T-helper 22 cell (primary cell): ENCODE data around the gene CENPC.

ENCODE experiments used
- DNase-seq: peaks from one replicate; pipeline ENCODE4 v3.0.0-alpha.2; 2020; ENCODE audit warnings: low read depth

Gene CENPC, protein sequence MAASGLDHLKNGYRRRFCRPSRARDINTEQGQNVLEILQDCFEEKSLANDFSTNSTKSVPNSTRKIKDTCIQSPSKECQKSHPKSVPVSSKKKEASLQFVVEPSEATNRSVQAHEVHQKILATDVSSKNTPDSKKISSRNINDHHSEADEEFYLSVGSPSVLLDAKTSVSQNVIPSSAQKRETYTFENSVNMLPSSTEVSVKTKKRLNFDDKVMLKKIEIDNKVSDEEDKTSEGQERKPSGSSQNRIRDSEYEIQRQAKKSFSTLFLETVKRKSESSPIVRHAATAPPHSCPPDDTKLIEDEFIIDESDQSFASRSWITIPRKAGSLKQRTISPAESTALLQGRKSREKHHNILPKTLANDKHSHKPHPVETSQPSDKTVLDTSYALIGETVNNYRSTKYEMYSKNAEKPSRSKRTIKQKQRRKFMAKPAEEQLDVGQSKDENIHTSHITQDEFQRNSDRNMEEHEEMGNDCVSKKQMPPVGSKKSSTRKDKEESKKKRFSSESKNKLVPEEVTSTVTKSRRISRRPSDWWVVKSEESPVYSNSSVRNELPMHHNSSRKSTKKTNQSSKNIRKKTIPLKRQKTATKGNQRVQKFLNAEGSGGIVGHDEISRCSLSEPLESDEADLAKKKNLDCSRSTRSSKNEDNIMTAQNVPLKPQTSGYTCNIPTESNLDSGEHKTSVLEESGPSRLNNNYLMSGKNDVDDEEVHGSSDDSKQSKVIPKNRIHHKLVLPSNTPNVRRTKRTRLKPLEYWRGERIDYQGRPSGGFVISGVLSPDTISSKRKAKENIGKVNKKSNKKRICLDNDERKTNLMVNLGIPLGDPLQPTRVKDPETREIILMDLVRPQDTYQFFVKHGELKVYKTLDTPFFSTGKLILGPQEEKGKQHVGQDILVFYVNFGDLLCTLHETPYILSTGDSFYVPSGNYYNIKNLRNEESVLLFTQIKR

DNA sequence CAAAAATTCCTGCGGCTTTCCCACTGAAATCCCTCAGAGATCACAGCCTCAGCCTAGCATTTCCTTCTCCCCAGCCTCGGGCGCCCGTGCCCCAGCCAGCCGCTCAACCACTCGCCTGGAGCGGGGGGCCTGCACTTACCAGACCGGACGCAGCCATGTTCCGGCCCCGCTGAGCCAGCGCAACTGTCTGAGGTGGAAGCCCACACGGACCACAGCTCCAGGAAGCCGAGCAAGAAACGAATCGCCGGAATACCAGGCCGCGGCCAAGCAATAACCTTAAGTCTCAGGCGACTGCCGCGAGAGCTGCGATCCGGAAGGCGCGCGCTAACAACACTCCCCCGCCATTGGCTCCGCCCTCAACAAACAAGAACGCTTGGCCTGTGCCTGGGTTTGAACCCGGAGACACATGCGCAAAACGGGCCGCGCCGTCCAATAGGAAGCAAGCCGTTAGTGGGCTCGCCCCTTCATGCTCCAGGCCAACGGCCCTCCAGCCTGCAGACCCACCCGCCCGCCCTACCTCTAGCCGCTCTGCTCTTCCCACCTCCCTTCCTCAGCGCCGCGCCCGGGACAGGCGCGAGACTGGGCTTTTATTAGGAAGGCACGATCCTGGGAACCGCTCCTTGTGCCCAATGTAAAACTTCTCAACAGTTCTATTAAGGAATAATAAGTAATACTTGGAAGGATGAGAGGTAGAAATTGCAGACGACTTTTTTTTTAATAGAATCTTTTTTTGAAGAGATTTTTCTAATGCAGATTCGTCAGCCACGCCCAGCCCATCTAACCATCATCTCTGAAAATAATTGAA, at the start of gene CENPC:
Gene CENPC (minus strand): TSS at position 305 of the 805 bp plus-strand sequence. CDS start 148 bp downstream, at position 157.
- DNase-seq = peak; percentile 84

DNA sequence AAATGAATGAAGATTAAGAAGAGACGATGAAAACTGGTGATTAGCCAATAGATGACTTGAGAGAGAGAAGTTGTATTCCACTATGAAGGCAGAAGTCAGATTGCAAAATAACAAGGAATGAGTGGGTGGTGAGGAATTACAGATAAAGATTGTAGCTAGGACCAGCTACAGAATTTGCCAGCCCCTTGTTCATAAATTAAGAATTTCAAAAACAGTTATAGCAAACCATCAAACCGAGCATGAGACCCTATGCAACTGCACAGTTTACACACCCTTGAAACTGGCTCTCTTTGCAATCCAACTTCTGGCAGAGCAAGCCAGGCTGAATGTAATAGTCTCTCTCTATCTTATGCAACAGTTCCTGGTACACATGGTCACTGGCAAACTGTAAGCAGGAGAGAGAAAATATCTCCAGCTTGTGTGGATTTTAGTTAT, 48.5 kb upstream of the CENPC start:
- DNase-seq = no peak

DNA sequence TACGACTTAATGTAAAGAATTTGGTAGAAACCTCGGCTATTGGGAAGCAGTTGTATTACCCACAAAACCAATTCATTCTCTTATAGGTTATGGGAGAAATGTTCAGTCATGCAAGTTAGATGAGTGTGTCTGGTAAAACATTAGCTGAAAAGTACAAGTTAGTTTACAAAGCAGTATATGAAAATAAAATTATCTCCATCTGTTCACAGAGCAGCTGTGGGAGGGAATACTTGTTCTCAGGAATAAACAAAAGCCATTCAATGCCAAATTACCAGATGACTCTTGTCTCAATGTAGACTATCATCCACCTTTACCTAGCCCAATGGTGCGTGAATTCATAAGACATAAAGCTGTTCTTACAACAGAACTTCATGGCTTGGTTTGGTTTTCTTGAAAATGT, 41.9 kb upstream of the CENPC start:
- DNase-seq = no peak

DNA sequence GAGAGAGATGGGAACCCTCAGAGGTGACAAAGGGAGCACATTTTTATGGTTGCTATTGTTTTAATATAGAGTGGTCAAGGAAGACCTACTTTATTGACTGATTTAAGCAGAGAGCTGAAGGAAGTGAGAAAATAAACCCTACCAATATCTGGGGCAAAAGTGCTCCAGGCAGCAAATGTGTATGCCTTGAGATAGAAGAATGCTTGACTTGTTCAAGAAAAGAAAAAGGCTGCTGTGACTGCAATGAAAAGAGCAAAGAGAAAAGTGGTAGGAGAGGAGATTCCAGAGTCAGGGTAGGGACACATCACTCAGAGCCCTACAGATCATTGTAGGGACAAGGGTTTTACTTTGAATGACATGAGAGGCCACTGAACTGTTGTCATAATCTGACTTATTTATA, 39.2 kb upstream of the CENPC start:
- no peak for DNase-seq

DNA sequence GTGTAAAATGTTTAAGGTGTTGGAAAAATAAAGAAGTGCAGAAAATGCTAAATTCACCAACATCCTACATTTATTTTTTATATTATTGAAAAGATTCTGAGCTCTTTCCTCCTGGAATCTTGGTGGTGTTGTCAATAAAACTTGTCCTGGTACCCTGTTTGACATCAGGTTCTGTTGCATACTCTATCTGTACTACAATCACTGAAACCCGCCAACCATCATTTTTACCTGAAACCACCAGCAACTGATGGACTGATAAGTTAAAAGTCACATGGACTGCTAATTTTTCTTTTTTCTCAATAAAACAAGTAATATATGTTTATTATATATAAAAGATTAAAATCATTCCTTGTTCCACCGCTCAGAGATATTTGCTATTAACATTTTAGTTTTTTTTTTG, 36.6 kb upstream of the CENPC start:
- DNase-seq = no peak

DNA sequence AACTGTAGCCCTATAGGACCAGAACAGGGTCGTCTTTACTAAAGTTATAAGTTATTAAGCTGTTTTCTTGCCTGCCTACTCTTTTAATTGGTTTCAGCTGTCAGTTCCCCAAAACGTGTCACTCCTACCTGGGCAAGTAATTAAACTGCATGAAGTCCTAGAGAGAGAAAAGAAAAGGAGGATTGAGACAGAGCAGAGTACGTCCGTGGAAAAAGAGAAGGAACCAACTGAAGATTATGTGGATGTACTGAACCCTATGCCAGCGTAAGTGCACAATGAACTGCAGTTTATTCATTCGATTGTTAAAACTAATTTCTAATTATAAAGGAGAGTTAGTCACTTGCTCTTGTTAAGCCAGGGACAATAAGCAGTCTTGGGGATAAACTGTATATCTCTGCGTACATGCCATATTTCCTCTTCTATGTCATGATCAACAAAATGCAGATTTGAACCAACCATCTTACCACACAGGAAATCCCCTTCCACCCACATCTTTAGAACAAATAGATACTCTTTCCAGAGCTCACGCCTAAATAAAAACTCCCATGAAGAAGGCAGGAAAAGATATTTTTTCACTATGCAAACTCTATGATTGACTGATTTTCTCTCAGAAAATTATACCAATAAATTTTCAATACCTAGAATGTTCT, 36.0 kb upstream of the CENPC start:
- DNase-seq = no peak

DNA sequence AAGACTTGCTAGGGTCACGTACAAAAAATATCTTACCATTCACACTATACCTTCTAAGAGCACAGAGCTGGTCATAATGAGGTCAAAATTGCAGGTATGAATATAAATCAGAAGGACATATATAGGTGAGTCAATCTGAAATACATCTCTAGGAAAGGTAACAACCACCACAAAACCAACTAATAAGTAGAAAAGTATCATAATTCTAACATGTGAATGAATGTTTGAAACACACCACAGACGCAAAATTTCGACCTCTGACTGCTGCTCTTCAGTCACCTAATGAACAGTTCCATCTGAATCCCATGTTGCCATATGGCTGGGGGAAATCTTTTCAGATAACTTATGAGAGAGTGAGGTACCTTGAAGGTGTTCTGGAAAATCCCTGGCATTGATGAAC, 35.3 kb upstream of the CENPC start:
- DNase-seq = no peak

DNA sequence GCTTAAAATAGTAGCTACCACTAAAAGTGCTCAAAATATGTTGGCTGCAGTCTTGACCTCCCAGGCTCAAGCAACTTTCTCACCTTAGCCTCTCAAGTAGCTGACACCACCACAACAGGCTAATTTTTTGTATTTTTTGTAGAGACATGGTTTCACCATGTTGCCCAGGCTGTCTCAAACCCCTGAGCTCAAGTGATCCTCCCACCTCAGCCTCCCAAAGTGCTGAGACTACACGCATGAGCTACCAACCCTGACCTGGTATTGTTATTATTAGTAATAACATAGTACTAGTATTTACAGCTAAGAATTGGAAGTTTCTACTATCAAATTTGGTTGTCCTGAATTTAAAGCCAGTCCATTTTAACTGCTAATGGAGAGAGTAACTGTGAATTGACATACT, 31.2 kb upstream of the CENPC start:
- no peak for DNase-seq

DNA sequence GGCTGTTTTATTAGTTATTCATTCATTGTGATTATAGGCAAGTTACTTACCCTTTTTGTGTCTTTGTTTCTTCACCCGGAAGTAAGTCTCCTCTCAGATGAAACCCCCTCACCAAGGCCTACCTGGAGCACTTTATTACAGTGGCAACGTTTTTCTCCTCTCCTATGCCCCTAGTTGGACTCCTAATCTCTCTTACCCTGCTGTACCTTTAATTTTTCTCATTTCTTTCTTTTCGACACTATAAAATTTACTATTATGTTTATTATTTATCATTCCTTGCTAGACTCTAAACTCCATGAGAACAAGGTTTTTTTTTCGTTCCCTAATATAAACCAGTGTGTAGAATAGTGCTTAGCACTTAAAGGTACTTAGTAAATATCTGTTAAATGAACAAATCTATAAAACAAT, 30.8 kb upstream of the CENPC start:
- DNase-seq = no peak

DNA sequence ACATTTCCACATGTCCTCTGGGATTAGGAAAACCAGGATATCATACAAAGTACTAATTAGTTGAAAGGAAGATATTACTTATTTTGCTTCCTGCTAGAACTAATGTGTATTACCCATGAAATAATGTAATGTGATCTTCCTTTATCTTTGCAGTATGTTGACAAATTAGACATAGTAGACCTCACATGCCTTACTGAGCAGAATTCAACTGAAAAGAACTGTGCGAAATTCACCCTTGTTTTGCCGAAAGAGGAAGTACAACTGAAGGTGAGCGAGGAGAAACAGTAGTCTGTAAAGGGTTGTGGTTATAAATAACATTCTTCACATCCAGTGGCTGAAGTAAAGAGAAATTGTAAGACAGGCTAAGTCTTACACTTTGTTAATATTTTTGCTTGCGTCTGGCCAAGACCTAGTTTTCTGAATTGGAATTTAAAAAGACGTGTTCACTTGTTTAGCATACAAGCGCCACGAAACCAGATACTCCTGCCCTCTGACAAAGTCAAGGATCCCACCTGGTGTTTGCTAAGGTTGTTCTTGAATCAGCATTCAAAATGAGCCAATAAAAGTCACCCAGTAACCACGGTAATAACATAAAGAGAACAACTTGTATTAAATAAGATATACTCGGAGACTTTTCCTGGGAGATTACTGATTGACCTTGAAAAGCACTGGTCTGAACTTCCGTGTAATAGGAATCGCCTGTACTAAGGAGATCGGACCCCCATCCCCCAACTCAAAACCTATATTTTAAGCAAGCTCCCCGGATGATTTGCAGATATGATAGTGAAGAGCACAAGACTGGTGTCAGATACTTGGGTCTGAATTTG, 30.1 kb upstream of the CENPC start:
- DNase-seq = no peak

DNA sequence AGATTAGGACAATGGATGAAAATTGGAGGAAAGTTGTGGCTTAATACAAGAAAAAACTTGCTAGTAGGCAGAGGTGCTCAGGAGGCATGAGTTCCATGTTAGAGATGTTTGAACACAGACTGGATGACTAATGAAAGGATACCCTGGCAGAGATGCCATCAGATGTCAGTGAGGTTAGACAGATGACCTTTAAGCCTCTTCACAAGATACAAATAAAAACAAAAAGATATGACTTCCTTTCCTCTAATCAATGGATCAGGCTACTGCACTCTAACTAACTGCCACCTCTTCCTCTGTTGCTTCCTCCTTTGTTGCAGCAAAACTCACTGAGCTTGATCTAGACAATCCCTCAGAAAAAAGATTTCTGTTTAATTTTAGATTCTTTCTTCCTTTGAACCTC, 27.9 kb upstream of the CENPC start:
- DNase-seq = no peak

DNA sequence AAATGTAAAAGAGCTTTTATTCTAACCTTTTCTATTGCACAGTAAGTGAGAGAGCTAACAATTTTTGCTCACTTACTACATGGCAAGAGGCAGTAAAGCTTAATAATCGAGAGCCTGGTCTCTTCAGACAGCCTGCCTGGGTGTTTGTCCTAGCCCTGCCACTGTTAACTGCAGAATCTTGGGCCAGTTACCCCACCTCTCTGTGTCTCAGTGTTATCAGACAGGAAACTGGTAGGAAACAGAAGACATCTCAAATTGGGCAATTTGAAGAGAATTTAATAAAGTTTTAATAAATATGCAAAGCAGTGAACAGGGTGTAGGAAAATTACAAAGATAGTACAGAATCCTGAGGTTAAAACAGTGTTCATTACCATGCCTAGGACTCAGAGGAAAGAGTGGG, 26.7 kb upstream of the CENPC start:
- no peak for DNase-seq

DNA sequence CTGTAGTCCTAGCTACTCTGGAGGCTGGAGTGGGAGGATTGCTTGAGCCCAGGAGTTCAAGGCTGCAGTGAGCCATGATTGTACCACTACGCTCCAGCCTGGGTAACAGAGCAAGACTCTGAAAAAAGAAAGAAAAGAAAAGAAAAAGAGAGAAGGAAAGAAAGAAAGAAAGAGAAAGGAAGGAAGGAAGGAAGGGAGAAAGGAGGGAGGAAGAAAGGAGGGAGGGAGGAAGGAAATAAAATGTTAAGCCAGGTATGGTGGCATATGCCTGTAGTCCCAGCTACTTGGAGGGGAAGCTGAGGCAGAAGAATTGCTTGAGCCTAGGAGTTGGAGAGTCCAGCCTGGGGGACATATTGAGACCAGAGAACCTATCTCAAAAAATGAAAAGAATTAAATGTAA, 25.2 kb upstream of the CENPC start:
- DNase-seq = no peak

DNA sequence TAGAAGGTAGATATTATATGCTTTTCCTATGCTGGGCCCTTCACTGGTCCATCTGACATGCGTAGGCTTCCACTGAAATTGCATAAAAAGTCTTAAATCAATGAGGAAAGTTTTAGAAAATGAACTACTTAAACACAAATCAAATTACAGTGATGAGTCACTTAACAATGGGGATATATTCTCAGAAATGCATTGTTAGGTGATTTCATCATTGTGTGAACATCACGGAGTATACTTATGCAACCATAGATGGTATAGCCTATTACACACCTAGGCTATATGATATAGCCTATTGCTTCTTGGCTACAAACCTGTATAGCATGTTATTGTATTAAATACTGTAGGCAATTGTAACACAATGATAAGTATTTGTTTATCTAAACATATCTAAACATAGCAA, 23.5 kb upstream of the CENPC start:
- DNase-seq = no peak

DNA sequence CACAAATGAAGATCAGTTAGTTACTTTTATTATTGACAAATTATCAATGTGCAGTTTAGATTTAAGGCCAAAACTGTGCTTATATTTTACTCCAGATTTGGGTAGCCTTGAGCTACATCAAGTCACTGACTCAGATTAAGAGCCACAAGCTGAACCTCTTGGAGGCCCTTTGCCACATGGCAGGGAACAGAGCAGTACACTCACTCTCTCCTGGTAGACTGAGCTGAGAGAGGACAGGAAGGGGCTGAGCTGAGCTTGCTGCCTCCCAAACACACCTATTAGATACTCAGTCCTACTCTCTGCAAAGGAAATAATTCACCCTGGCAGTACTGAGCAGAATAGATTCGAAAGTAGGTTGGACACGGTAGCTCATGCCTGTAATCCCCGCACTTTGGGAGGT, 21.0 kb upstream of the CENPC start:
- DNase-seq = no peak

DNA sequence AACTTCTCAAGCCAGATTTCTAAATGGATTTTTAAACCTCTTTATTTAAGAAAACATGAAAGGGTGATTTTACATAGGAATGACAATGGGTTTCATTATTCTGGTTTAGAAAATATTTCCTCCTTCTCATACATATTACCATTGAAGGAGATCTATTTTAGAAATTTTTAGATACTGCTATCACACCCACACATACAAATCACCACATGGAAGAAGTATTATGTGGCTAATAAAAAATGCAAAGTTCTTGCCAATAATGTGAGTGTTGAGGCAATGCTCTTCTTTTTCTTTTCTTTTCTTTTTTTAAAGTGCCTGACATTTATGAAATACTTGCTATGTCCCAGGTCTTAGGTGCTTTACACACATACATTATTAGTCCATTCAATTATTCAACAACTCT, 20.0 kb upstream of the CENPC start:
- DNase-seq = no peak

DNA sequence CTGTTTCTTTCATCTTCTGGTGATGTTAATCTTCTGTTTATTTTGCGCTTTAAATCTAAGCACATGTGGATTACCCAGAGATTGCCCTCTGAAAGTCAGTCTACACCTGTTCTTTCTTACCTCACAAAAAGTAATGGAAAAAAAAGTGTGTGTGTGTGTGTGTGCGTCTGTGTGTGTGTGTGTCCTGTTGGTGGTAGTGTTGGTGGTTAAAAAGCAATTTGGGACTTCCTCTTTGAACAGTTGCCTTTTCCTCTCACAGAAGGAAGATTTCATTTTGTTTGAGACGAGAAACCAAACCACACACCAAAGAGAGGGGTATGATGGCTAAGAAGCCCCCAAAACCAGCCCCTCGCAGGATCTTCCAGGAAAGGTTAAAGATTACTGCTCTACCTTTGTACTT, 13.2 kb upstream of the CENPC start, which contains the start of gene STAP1:
Gene STAP1 (plus strand): TSS at position 235 of the 400 bp plus-strand sequence. CDS start 83 bp downstream, at position 318.
- DNase-seq = no peak

DNA sequence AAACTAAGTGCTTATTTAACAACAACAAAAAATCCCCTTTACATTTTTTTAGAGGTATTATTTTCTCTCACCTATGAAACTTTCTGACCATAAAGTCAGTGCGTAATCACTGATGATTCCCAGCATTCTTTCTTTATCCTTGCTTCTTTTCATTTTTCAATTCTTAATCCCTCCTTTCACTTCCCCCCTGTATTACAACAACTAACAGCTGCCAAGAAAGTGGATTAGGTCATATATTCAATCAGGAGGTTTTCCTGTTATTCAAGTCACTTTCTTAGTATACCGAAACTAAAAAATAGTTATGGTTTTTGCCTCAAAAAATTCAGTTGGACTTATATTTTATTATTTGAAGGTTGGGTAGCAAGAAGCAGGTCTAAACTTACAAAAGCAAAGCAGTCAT, 11.1 kb upstream of the CENPC start:
- no peak for DNase-seq

DNA sequence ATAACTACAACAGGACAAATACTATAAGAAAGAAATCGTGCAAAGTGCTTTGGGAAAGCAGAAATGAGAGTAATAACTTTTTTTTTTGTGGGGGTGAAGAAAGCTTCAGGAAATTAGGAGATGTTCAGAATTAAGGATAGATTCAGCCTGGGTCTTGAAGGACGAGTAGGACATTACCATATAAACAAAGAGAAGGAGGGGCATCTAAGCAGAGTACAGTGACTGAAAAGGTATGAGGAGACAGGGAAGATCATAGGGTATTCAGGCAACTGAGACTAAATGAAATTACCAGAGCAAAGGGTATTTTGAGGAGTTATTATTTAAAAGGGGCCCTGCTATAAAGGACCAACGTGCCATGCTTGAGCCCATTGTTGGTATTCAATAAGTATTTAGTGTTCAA, 10.1 kb upstream of the CENPC start:
- DNase-seq = no peak

DNA sequence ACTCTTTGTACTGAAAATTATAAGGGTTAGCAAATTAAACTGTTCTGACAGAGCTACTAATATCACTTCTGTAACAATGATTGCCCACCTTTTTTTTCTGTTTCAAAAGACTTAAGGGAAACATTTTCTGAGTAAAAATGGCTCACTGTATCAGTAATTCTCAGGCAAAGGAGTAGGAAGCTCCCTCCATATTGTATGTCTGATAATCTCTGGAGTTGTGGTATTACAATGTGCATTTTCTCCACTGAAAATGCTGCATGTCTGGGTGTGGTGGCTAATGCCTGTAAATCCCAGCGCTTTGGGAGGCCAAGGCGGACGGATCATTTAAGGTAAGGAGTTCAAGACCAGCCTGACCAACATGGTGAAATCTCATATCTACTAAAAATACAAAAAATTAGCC, 8.8 kb upstream of the CENPC start:
- no peak for DNase-seq
